NK-92 (cell line): ENCODE results near the gene ITPR2.
"Not testable (repeated sequence)": the region's sequence is repeated elsewhere in the genome, so short reads cannot be mapped to it uniquely, and the experiment has no call there.

ENCODE experiments used
- DNase-seq: peaks from one replicate; lab custom pipeline; 2025; ENCODE audit not compliant: unreplicated experiment; lab: John Stamatoyannopoulos, UW

Gene ITPR2

DNA sequence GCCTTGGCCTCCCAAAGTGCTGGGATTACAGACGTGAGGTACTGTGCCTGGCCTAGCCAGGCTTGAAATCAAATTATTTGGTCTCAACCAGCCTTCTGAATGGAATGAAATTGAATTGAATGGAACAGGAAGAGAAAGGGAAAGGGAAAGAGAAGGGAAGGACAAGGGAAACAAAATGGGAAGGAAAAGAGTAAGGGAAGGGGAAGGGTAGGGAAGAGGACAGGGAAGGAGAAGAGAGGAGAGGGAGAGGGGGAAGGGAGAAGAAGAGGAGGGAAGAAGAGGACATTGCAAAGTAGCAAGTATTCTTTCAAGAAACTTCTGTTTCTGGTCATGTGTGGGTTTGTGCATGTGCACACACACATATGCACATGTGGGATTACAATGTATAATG lies 97.8 kb downstream of the ITPR2 start:
- DNase-seq: no peak

GRCh38 chr12:26734510-26735248 lies 98.3 kb downstream of the ITPR2 start:
- DNase-seq: no peak

GRCh38 chr12:26732005-26732908 lies 100.7 kb downstream of the ITPR2 start:
- DNase-seq: no peak

- no peak for DNase-seq
Measured at GRCh38 chr12:26730481-26731350, 102.3 kb downstream of the ITPR2 start.

DNA sequence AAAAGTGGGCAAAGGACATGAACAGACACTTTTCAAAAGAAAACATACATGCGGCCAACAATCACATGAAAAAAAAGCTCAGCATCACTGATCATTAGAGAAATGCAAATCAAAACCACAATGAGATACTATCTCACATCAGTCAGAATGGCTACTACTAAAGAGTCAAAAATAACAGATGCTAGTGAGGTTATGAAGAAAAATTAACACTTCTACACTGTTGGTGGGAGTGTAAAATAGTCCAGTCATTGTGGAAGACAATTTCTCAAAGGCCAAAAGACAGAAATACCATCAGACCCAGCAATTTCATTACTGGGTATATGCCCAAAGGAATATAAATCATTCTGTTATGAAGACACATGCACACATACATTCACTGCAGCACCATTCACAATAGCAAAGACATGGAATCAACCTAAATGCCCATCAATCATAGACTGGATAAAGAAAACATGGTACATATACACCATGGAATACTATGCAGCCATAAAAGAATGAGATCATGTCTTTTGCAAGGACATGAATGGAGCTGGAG lies 103.8 kb downstream of the ITPR2 start:
- not testable (repeated sequence) for DNase-seq

DNA sequence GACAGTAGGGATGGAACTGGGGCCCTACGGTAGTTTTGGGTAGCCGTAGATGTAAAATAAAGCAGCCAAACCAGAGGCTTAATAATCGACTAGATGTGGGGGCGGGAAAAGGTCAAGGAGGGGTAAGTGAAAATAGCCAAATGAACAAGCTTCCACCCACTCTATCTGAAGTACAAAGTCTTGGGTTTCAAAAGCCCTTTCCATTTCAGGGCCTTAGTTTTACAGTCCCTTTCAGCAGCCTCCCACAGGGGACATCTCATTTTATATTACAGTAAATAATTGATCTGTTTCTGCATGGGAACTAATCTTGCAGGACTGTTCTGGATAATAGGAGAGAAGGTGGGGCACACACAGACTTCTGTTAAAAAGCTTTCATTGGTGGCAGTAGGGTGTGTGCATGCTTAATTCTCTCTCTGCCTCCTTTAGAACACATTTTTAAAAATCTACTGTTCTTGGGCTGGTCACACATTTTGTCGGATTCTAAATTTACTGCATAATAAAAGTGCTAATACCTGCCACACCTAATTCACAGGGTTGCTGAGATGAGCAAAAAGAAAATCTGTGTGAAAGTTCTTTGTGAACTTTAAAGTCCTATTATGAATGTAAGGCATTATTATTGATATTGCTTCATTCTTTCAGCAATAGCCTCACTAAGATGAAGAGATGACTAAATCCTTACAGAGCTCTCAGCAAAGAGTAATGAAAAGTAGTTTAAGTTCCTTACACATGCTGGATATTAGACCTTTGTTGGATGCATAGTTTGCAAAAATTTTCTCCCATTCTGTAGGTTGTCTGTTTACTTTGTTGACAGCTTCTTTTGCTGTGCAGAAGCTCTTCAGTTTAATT lies 104.6 kb downstream of the ITPR2 start:
- no peak for DNase-seq

DNA sequence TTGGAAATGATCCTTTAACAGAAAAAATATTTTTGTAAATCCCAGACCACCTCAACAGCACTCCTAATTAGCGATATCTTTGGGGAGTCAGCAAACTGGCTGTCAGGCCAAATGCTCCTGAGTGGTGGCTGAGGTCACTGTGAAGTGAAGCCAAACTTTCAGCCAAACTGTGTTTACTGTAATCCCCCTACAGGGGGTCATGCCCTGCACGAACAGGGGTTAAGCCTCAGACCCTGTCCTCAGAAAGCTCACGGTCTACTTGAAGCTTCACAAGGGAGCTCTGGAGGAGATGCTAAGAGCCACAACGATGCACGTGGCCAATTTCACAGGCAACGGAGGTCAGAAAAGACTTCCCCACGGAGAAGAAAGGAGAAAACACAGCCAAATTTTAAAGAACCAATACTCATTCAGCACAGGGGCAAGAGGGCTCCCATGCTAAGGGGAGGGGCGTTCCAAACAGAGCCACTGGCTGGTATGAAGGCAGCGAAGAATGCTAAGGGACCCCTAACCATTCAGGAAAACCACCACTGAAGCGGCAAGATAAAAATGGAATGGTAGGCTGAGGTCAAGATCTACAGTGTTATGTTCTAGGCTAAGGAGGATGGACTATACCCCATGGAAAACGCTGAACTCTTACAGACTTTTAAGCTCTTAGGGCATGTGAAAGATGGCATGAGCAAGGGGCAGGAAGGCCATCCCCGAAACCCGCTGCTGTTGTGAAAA lies 105.4 kb downstream of the ITPR2 start:
- DNase-seq: no peak

DNA sequence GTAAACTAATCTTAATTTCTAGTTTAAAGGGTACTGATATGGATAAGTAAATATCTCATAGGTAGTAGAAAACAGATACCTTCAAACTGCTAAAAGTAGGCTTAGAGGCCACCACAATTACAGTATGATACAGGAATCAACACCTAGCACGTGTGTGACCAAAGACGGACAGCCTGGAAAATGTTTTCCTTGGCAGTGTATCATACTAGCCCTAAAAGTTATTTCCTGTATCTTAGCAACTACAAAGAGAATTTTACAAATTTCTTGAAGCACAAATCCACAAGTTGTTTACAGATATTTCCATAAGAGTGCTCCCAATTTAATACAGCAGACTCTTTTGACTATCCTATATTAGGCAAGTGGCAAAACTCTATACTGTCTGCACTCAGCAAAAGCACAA lies 106.0 kb downstream of the ITPR2 start:
- no peak for DNase-seq

DNA sequence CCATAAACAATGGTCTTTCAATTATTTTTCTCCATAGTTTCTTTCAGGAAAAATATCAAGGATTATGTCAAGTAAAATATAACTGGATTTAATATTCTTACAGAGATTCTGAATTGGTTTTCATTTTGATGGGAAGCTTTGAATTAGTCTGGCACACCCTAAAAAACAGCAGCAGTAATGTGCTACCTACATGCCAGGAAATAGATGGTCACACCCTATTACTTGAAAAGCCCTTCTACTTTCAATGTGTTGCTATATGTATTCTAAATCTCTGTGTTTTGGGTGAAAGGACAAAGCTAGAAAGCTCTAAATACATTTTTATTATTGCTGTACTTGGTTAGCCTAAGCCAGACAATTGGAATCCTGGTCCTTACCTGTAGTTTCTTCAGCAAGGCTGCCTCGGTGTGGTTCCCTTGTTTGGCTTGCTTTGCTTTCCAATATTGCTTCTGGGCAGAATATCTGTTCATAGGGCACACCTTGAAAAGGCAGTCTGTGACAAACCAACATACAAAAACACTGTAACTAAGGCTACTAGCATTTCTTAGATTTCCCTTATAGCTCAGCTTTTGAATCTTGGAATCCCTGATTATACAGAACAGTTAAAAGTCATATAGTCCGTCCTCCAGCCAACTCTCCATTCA lies 107.6 kb downstream of the ITPR2 start:
- no peak for DNase-seq

- no peak for DNase-seq
Measured at GRCh38 chr12:26724309-26724702, 108.7 kb downstream of the ITPR2 start.

DNA sequence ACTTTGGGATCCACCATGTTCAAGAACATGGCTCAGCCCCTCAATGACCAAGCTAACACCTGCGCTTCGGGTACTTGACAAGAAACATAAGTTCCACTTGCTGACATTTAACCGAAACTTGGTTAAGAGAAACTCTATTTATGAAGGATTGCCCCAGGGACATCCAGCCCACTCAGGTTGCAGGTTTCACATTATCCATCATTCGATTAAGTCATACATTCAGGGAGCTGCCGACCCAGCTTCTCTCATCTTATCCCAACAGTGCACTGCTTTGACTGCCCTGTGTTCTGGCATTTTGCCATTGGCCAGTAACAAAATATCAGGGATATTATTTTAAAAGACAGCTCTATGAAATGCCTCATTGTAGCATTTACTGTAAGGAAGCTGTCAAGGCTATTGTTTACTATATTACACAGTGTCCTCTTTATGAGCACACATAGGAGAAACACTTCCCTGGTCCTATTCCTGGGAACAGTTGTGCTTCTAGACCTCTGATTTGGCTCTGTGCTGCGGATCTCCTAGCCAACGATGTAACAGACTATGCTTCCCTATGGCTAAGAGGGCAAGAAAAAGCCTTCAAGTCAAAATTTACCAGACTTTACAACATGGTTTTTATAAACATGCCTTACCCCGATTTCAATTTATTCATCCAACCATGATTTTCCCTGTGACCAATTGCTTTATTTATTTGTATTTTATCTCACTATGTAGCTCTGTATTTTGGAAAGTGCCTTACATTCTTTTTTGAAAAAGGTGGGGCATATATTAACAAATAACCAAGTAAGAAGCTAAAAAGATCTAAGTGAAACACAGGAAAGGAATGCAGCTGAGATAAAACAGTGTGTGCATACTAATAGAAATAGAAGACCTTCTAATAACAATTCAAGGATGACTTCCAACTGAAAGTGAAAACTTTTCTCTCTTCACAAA lies 109.3 kb downstream of the ITPR2 start:
- no peak for DNase-seq

DNA sequence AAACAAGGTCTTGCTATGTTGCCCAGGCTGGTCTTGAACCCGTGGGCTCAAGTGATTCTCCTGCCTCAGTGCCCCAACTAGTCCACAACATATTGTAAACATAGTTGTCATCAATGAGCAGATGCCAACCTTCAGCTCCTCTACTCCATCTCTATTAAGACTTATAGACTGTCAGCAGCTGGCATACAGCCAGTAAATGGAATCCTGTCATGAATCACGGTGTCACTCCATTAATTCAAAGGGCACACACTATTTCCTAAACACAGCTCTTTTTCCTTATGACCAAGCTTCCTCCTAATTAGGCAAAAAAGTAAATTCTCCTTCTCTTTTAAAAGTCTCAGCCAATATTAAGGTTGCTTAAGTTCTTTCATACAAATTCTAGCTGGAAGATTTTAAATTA lies 111.2 kb downstream of the ITPR2 start:
- no peak for DNase-seq

- no peak for DNase-seq
Measured at GRCh38 chr12:26719852-26720251, 113.1 kb downstream of the ITPR2 start.

GRCh38 chr12:26717757-26718156 lies 115.2 kb downstream of the ITPR2 start:
- DNase-seq: no peak

DNA sequence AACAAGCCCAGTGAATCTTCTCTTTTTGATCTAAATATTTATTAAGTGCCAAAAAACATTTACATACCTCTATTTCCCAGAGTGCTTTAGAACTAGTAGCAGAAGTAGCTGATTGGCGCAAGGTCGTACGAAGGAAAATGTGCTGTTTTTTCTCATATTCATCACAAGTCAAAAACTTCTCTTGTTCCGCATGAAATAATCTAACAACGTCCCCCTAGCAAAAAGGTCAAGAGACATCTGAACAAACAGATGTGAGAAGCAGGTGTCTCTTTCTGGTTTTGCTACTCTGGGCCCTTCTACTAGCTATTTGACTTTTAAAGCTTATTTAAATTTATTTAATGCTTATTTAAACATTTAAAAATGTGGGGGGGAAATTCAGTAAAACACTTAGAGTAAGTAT lies 117.8 kb downstream of the ITPR2 start:
- DNase-seq: no peak

DNA sequence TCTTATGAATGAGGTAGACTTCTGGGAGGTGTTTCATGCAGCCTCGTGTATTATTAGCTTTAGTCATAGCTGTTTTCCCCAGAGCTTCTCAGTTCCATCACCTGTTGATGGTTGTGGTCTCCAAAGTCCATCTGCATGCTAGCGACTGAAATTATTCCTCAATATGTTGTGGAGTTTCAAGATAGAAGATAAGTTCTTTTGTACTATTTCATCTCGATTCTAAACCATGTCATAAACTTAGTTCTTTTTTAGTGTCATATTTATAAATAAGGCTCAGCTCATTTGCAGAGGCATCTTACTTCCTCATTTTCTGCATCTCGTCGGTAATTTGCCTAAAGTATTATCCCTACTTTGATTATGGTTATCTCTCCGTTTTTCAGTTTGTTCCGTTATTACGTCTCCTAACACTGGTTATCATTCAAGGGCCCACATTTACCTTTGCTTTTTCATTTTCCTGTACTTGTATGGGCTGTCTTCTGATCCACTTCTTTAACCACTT lies 119.1 kb downstream of the ITPR2 start:
- DNase-seq: no peak

DNA sequence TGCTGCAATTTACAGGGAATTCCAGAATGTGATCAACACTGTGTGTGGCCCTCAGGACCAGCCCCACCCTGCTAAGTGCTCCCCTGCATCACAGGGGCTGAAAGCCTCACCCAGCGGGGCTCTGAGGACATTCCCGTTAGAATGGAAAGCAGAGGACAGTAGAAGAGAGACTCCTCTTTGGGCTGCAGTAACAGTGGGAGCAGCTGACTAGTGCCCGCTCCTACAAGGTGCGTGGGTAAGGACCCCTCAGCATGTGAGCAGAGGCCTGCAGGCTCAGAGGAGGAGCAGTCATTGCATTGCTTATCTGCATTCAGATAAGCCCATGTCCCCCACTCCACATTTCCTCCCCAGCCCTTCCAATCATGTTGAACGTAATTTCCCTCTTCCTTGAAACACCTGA lies 120.1 kb downstream of the ITPR2 start:
- no peak for DNase-seq

- DNase-seq: no peak
Measured at GRCh38 chr12:26711569-26711968, 121.4 kb downstream of the ITPR2 start.
